ENCODE results near the gene CHST8.
"Not testable (repeated sequence)": the region's sequence is repeated elsewhere in the genome, so short reads cannot be mapped to it uniquely, and the experiment has no call there.

CHST8 gene

GRCh38 chr19:33641956-33642498, 20.3 kb downstream of the CHST8 start:
- DNase-seq (ENCODE audit: low spot score): no peak

- no peak for DNase-seq (ENCODE audit: low spot score)
Observed at GRCh38 chr19:33644284-33644836, 22.6 kb downstream of the CHST8 start.

- no peak for DNase-seq (ENCODE audit: low spot score)
Observed at GRCh38 chr19:33646306-33646705, 24.6 kb downstream of the CHST8 start.

GRCh38 chr19:33647146-33647545, 25.4 kb downstream of the CHST8 start:
- DNase-seq (ENCODE audit: low spot score): no peak

- no peak for DNase-seq (ENCODE audit: low spot score)
Observed at GRCh38 chr19:33649627-33650305, 28.0 kb downstream of the CHST8 start.

GRCh38 chr19:33653684-33654083, 31.9 kb downstream of the CHST8 start:
- DNase-seq (ENCODE audit: low spot score): no peak

- DNase-seq (ENCODE audit: low spot score): no peak
Observed at GRCh38 chr19:33654840-33655508, 33.2 kb downstream of the CHST8 start.

GRCh38 chr19:33659835-33660234, 38.1 kb downstream of the CHST8 start:
- DNase-seq (ENCODE audit: low spot score): no peak

GRCh38 chr19:33660410-33661124, 38.8 kb downstream of the CHST8 start:
- no peak for DNase-seq (ENCODE audit: low spot score)

GRCh38 chr19:33661336-33661735, 39.6 kb downstream of the CHST8 start:
- DNase-seq (ENCODE audit: low spot score): no peak

- DNase-seq (ENCODE audit: low spot score): no peak
Observed at GRCh38 chr19:33662391-33663092, 40.8 kb downstream of the CHST8 start.

GRCh38 chr19:33663316-33663715, 41.6 kb downstream of the CHST8 start:
- not testable (repeated sequence) for DNase-seq (ENCODE audit: low spot score)

GRCh38 chr19:33664744-33665143, 43.0 kb downstream of the CHST8 start:
- no peak for DNase-seq (ENCODE audit: low spot score)

- DNase-seq (ENCODE audit: low spot score): no peak
Observed at GRCh38 chr19:33665776-33666595, 44.2 kb downstream of the CHST8 start.

- DNase-seq (ENCODE audit: low spot score): no peak
Observed at GRCh38 chr19:33667141-33667650, 45.4 kb downstream of the CHST8 start.

GRCh38 chr19:33667881-33668280, 46.1 kb downstream of the CHST8 start:
- no peak for DNase-seq (ENCODE audit: low spot score)

- no peak for DNase-seq (ENCODE audit: low spot score)
Observed at GRCh38 chr19:33668968-33669367, 47.2 kb downstream of the CHST8 start.

- no peak for DNase-seq (ENCODE audit: low spot score)
Observed at GRCh38 chr19:33669376-33669775, 47.6 kb downstream of the CHST8 start.

- DNase-seq (ENCODE audit: low spot score): no peak
Observed at GRCh38 chr19:33670398-33670797, 48.6 kb downstream of the CHST8 start.

- DNase-seq (ENCODE audit: low spot score): no peak
Observed at GRCh38 chr19:33671211-33671610, 49.5 kb downstream of the CHST8 start.
